Osteoblast (primary cell): ENCODE results near the gene PUS1. TPM values are rescaled to one million over a fixed set of nuclear protein-coding genes. Genes with fewer than 3 reads are reported as not detected.

Source experiments
- DNase-seq: peaks from one replicate; pipeline ENCODE4 v3.0.0; 2011; ENCODE audit warnings: low spot score, mixed read lengths; ENCODE audit not compliant: insufficient read length; ENCODE audit errors: missing footprints
- H2AFZ ChIP-seq: 2 replicates; pipeline ENCODE4 v1.6.0; 2011; ENCODE audit warnings: mild to moderate bottlenecking, low read length
- H3K27ac ChIP-seq: 2 replicates; pipeline ENCODE4 v1.5.1; 2011; ENCODE audit warnings: mild to moderate bottlenecking, low read depth, low read length, moderate library complexity
- H3K27me3 ChIP-seq: 2 replicates; pipeline ENCODE4 v1.6.0; 2012; ENCODE audit warnings: mild to moderate bottlenecking, control low read depth, inconsistent platforms, low read length, moderate library complexity; ENCODE audit not compliant: insufficient read depth
- H3K36me3 ChIP-seq: 2 replicates; pipeline ENCODE4 v1.5.1; 2011; ENCODE audit warnings: mild to moderate bottlenecking, low read length, control low read depth, moderate library complexity; ENCODE audit not compliant: insufficient read depth
- H3K4me1 ChIP-seq: 2 replicates; pipeline ENCODE4 v1.5.1; 2011; ENCODE audit warnings: mild to moderate bottlenecking, low read length, control low read depth, moderate library complexity; ENCODE audit not compliant: insufficient read depth
- H3K4me2 ChIP-seq: 2 replicates; pipeline ENCODE4 v1.6.0; 2011; ENCODE audit warnings: mild to moderate bottlenecking, low read length; ENCODE audit not compliant: insufficient read depth
- H3K4me3 ChIP-seq: fragments of 200-600 bp; sonication (generic); 3 replicates; pipeline ENCODE4 v1.5.1; 2012; ENCODE audit warnings: mild to moderate bottlenecking, low read length, inconsistent platforms; ENCODE audit not compliant: insufficient read depth
- H3K79me2 ChIP-seq: 2 replicates; pipeline ENCODE4 v1.6.0; 2012; ENCODE audit warnings: mild to moderate bottlenecking, low read length, control low read depth, inconsistent platforms; ENCODE audit not compliant: insufficient read depth
- H3K9me3 ChIP-seq: 2 replicates; pipeline ENCODE4 v1.5.1; 2011; ENCODE audit warnings: low read depth, low read length, control low read depth
- H4K20me1 ChIP-seq: 2 replicates; pipeline ENCODE4 v1.6.0; 2012; ENCODE audit warnings: mild to moderate bottlenecking, low read length, control low read depth; ENCODE audit not compliant: insufficient read depth
- CTCF ChIP-seq: IDR thresholded peaks from 2 replicates; pipeline ENCODE4 v1.5.1; 2011; ENCODE audit warnings: mild to moderate bottlenecking, low read depth, low read length, moderate library complexity; ENCODE audit errors: extremely low read depth
- total RNA-seq: library from RNA; depleted of rRNA; stranded (reverse); fragments of >200 nt; gene quantifications from 2 replicates; pipeline ENCODE4 v1.2.3, GENCODE V29; 2012

PUS1 gene
- total RNA-seq, 1 donor: 7.6 TPM

GRCh38 chr12:131918311-131919050, 10.6 kb upstream of the PUS1 start:
- Histone ChIP-seq H3K4me3 (no peak overlapping the region), H4K20me1 (no peaks in the 10 kb centered on the region), H3K27ac (no peak overlapping the region), H3K27me3 (no peaks in the 10 kb centered on the region), H3K4me2 (no peak overlapping the region), H3K79me2 (no peaks in the 10 kb centered on the region), H3K36me3 (peaks cover 34% of the 10 kb centered on the region), H3K9me3 (no peaks in the 10 kb centered on the region), H2AFZ (no peak overlapping the region), H3K4me1 (no peaks in the 10 kb centered on the region)
- TF ChIP-seq CTCF: no peak
- DNase-seq: peak; percentile 90

- no peaks in the 10 kb centered on the region for H4K20me1 ChIP-seq
- H3K4me2 ChIP-seq: no peak overlapping the region
- no peak overlapping the region for H2AFZ ChIP-seq
- peak; percentile 87 for DNase-seq
- H3K27ac ChIP-seq: no peak overlapping the region
- no peaks in the 10 kb centered on the region for H3K4me1 ChIP-seq
- H3K9me3 ChIP-seq: no peaks in the 10 kb centered on the region
- no peak for TF ChIP-seq CTCF
- H3K79me2 ChIP-seq: no peaks in the 10 kb centered on the region
- H3K36me3 ChIP-seq: peaks cover 32% of the 10 kb centered on the region
- H3K4me3 ChIP-seq: no peak overlapping the region
- H3K27me3 ChIP-seq: no peaks in the 10 kb centered on the region
These were observed 10.1 kb upstream of the PUS1 start for GRCh38 chr12:131919051-131919347.

GRCh38 chr12:131919366-131920156, 9.5 kb upstream of the PUS1 start:
- Histone ChIP-seq H3K9me3 (no peaks in the 10 kb centered on the region), H3K27me3 (no peaks in the 10 kb centered on the region), H3K27ac (no peak overlapping the region), H3K4me3 (no peak overlapping the region), H3K4me1 (no peaks in the 10 kb centered on the region), H3K79me2 (no peaks in the 10 kb centered on the region), H3K36me3 (peaks cover 26% of the 10 kb centered on the region), H3K4me2 (no peak overlapping the region), H4K20me1 (no peaks in the 10 kb centered on the region), H2AFZ (no peak overlapping the region)
- TF ChIP-seq CTCF: no peak
- peak; percentile 90 for DNase-seq

- no peak for TF ChIP-seq CTCF
- H3K4me1 ChIP-seq: no peaks in the 10 kb centered on the region
- no peaks in the 10 kb centered on the region for H3K79me2 ChIP-seq
- H2AFZ ChIP-seq: no peak overlapping the region
- no peak overlapping the region for H3K27ac ChIP-seq
- peak; percentile 89 for DNase-seq
- no peaks in the 10 kb centered on the region for H4K20me1 ChIP-seq
- H3K9me3 ChIP-seq: no peaks in the 10 kb centered on the region
- H3K27me3 ChIP-seq: no peaks in the 10 kb centered on the region
- peaks cover 20% of the 10 kb centered on the region for H3K36me3 ChIP-seq
- no peak overlapping the region for H3K4me2 ChIP-seq
- H3K4me3 ChIP-seq: no peak overlapping the region
These were observed 8.9 kb upstream of the PUS1 start for GRCh38 chr12:131920157-131920508.
